Retinal pigment epithelial cell (primary cell): ENCODE results near the gene SIX3.

Experiments
- DNase-seq: peaks from one replicate; pipeline ENCODE4 v3.0.0-alpha.2; 2010; ENCODE audit warnings: low read depth
- H3K4me3 ChIP-seq: 2 replicates; pipeline ENCODE4 v1.5.1; 2011; ENCODE audit warnings: mild to moderate bottlenecking, low read length, control low read depth, moderate library complexity
- TF ChIP-seq, protein P1 (sequence below): conservative IDR thresholded peaks from 2 replicates; pipeline ENCODE4 v1.5.1; 2011; ENCODE audit warnings: low read depth, low read length, control low read depth, inconsistent platforms

Gene SIX3

DNA sequence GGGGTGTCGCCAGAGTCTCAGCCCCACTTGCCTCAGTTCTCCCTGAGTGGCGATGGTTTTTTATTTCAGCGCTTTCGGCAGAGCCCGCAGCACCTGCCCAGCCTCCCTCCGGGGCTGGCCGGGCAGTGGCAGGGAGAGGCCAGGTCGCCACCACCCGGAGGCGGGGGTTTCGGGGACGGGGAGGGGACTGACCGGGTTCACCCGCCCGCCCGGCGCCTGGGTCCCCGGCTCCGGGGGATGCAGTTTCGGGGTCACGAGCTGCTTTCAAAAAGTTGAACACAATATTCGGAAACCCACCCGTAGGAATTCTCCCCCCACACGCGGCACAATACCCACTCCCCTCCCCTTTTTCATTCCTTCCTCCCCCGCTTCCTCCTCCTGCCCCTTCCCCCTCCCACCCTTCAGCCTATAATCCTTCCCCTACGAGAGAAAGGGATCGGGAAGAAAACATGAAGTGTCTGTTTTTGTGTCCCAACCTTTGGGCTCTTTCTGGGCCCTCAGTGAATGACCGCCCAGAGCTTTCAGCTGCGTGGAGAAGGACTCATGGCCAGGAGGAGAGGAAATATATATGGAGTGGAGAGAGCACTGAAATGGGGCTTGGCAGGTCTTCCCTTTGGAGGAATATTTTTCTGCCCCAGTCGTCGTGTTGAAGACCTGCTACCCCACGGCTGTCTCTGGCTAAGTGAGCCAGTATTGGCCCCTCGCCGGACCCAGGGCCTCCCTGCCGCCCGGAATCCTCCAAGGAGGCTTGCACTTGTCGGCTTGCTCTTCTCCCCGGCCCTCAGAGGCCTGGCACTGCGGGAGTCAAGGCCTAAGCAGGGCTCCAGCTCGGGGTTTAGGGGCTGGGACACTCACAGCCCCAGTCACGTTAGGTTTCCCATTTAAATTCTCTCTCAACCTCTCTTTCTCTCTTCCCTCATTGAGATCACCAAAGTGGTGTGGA, 2.1 kb upstream of the SIX3 start:
- H3K4me3 ChIP-seq = peak overlapping the region; percentile 100
- no peak for DNase-seq
- TF ChIP-seq, protein P1, sequence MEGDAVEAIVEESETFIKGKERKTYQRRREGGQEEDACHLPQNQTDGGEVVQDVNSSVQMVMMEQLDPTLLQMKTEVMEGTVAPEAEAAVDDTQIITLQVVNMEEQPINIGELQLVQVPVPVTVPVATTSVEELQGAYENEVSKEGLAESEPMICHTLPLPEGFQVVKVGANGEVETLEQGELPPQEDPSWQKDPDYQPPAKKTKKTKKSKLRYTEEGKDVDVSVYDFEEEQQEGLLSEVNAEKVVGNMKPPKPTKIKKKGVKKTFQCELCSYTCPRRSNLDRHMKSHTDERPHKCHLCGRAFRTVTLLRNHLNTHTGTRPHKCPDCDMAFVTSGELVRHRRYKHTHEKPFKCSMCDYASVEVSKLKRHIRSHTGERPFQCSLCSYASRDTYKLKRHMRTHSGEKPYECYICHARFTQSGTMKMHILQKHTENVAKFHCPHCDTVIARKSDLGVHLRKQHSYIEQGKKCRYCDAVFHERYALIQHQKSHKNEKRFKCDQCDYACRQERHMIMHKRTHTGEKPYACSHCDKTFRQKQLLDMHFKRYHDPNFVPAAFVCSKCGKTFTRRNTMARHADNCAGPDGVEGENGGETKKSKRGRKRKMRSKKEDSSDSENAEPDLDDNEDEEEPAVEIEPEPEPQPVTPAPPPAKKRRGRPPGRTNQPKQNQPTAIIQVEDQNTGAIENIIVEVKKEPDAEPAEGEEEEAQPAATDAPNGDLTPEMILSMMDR = no peak

DNA sequence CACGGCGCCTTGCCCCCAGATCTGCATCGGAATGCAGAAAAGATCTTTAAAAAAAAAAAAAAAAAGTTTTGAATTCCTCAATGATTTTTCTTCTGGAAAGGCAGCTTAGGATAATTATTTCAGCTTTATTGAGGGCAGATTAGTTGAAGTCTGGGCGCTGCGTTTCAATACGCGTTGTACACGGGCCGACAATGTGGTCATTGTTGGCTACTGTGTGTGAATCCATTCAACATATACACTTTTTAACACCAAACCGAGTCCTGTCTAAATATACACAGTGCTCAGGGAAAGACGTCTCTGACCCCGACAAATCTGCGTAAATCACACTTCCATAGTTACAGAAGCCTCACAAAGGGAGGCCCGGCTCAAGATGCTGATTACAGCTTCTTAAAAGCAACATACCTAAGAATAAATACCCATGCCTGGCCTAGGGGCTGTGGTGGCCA, 1.4 kb upstream of the SIX3 start:
- peak overlapping the region; percentile 100 for H3K4me3 ChIP-seq
- DNase-seq = peak; percentile 93
- TF ChIP-seq, protein P1 = no peak

GRCh38 chr2:44940732-44941464, 604 bp upstream of the SIX3 start:
- H3K4me3 ChIP-seq = peak overlapping the region; percentile 100
- TF ChIP-seq, protein P1 = no peak
- DNase-seq = no peak

GRCh38 chr2:44942304-44943030, 965 bp downstream of the SIX3 start:
- peak overlapping the region; percentile 100 for H3K4me3 ChIP-seq
- TF ChIP-seq, protein P1 = no peak
- DNase-seq = no peak

DNA sequence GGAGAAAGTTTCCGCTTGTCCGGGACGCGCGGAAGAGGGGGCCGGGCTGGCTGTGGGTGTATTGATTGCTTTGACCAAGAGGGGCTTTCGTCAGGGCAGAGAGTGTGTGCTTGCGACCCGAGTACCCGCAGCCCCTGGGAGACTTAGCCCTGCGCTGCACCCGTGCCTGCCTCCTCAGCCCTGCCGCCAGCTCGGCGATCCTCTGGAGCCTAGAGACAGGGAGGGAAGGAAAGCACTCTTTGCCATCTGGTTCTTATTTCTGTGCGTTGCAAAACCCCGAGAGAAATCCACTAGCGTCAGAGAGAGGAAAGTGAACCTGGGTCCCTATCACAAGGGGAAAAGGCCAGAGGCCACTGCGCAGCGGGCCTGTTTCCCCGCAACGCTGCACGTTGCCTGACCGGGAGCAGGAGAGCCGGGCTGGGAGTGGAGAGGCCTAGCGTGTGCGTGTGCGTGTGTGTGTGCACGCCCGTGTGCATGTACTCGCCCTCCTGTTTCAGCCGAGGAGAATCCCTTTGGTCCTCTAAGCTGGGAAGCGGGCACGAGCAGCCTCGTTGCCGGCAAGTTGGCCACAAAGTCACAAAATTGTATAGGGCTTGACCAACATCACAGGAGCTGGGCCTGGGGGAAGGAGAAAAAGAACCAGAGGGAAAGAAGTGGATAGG, 1.7 kb downstream of the SIX3 start:
- peak overlapping the region; percentile 100 for H3K4me3 ChIP-seq
- no peak for DNase-seq
- TF ChIP-seq, protein P1 = no peak

DNA sequence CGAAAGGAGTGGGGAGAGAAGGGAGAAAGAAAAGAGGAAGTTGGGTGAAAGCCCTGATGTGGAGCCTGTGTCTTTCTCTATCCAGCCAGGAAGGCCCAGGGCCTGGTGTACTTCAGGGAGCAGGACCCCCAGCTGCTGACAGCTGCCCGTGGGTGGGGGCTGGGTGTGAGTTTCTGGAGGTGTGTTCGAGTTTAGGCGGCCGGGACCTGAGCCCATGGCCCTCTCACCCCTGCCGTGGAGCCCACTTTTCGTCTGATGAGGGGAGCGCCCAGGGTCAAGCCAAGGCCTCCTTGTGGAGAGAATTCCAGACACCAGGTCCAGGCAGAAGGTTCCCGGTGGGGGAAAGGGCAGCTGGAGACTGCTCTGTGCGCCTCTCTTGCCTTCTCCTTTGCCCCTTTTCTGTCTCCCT, 2.2 kb downstream of the SIX3 start:
- TF ChIP-seq, protein P1 = peak; percentile 0
- peak overlapping the region; percentile 100 for H3K4me3 ChIP-seq
- DNase-seq = no peak
